Keratinocyte (primary cell): ENCODE data around the gene LYRM2. TPM values are rescaled to one million over a fixed set of nuclear protein-coding genes. Genes with fewer than 3 reads are reported as not detected.

Source experiments
- DNase-seq: peaks from one replicate; pipeline ENCODE4 v3.0.0-alpha.2; 2011; ENCODE audit warnings: low read depth, missing footprints, low spot score
- FAIRE-seq: peaks from 2 replicates; lab custom pipeline; 2011; peaks lifted over from hg19 to GRCh38; lab: Jason Lieb, UNC
- H2AFZ ChIP-seq: 2 replicates; pipeline ENCODE4 v1.6.0; 2012; ENCODE audit warnings: low read length, control low read depth, inconsistent platforms; ENCODE audit not compliant: control insufficient read depth
- H3K27ac ChIP-seq: 2 replicates; pipeline ENCODE4 v1.5.1; 2011; ENCODE audit warnings: low read length; ENCODE audit not compliant: control insufficient read depth, insufficient read depth
- H3K27me3 ChIP-seq: 3 replicates; pipeline ENCODE4 v1.6.0; 2011; ENCODE audit warnings: low read length; ENCODE audit not compliant: control insufficient read depth, insufficient read depth; ENCODE audit errors: extremely low read depth
- H3K36me3 ChIP-seq, 2 experiments: 2 replicates in 1 of 2; 3 replicates in 1 of 2; pipeline ENCODE4 v1.5.1; 2011; ENCODE audit warnings: low read length in 2 of 2, mild to moderate bottlenecking in 1 of 2; ENCODE audit not compliant: control insufficient read depth in 2 of 2, insufficient read depth in 2 of 2; ENCODE audit errors: extremely low read depth in 1 of 2
- H3K4me1 ChIP-seq: 3 replicates; pipeline ENCODE4 v1.5.1; 2011; ENCODE audit warnings: low read length; ENCODE audit not compliant: control insufficient read depth, insufficient read depth; ENCODE audit errors: extremely low read depth
- H3K4me2 ChIP-seq: 3 replicates; pipeline ENCODE4 v1.6.0; 2011; ENCODE audit warnings: low read depth, low read length; ENCODE audit not compliant: control insufficient read depth, insufficient read depth; ENCODE audit errors: extremely low read depth
- H3K4me3 ChIP-seq, 3 experiments: fragments of 200-600 bp in 1 of 3; sonication (generic) in 1 of 3; 2 replicates in 2 of 3; 3 replicates in 1 of 3; pipeline ENCODE4 v1.5.1; 2011 to 2016; ENCODE audit warnings: low read length in 3 of 3, mild to moderate bottlenecking in 3 of 3, control low read depth in 2 of 3, inconsistent platforms in 1 of 3, low read depth in 1 of 3, mixed read lengths in 1 of 3, mixed run types in 1 of 3, moderate library complexity in 1 of 3; ENCODE audit not compliant: control insufficient read depth in 2 of 3, insufficient read depth in 2 of 3; ENCODE audit errors: extremely low read depth in 1 of 3
- H3K79me2 ChIP-seq: 2 replicates; pipeline ENCODE4 v1.6.0; 2012; ENCODE audit warnings: low read length; ENCODE audit not compliant: control insufficient read depth, insufficient read depth
- H3K9ac ChIP-seq: 3 replicates; pipeline ENCODE4 v1.6.0; 2011; ENCODE audit warnings: low read length; ENCODE audit not compliant: control insufficient read depth, insufficient read depth; ENCODE audit errors: extremely low read depth
- H3K9me1 ChIP-seq: 3 replicates; pipeline ENCODE4 v1.6.0; 2011; ENCODE audit warnings: low read length; ENCODE audit not compliant: control insufficient read depth, insufficient read depth; ENCODE audit errors: extremely low read depth
- H3K9me3 ChIP-seq: 2 replicates; pipeline ENCODE4 v1.5.1; 2012; ENCODE audit warnings: low read depth, low read length; ENCODE audit not compliant: control insufficient read depth
- H4K20me1 ChIP-seq: 3 replicates; pipeline ENCODE4 v1.6.0; 2011; ENCODE audit warnings: low read length; ENCODE audit not compliant: control insufficient read depth, insufficient read depth; ENCODE audit errors: extremely low read depth
- EZH2 ChIP-seq: IDR thresholded peaks from one replicate; pipeline ENCODE4 v1.6.1; 2012; ENCODE audit warnings: inconsistent platforms, mild to moderate bottlenecking, low read length, moderate library complexity
- dilution Hi-C: fragments of 300-500 bp; cut with MboI; formaldehyde crosslinking; loops from one replicate; pipeline ENCODE4 v1.7.0; 2020; ENCODE audit warnings: low sequenced_read_pairs; ENCODE audit not compliant: extremely low pct_ligation_motif_present
- polyA plus RNA-seq, 5 experiments: library from polyadenylated mRNA; depleted of rRNA in 3 of 5; stranded (reverse) in 3 of 5; stranded (forward) in 1 of 5; unstranded in 1 of 5; fragments of >200 nt; gene quantifications; 1 replicate in 1 of 5; 2 replicates in 3 of 5; 3 replicates in 1 of 5; pipeline versions ENCODE4 v1.2.1 to v1.2.3, GENCODE V29; 2011 to 2012; ENCODE audit warnings: missing spikeins in 2 of 5, low read depth in 1 of 5, low replicate concordance in 1 of 5
- TF ChIP-seq, protein P1 (sequence below), 3 experiments: IDR thresholded peaks in 1 of 3; conservative IDR thresholded peaks in 1 of 3; optimal IDR thresholded peaks in 1 of 3; 2 replicates in 2 of 3; 3 replicates in 1 of 3; pipeline versions ENCODE3 to v1.5.1; 2011; ENCODE audit warnings: low read length in 3 of 3, mild to moderate bottlenecking in 3 of 3, moderate library complexity in 2 of 3, control low read depth in 1 of 3, inconsistent platforms in 1 of 3; ENCODE audit not compliant: insufficient read depth in 2 of 3; ENCODE audit errors: extremely low read depth in 1 of 3

LYRM2 gene
- polyA plus RNA-seq, 1 donor (not counting 4 experiments of a cell fraction or from before 2014, with no cell fraction given): 43.0 TPM

GRCh38 chr6:89596056-89596455 lies 42.5 kb downstream of the LYRM2 start:
- H4K20me1 ChIP-seq: no peaks in the 10 kb centered on the region
- H3K9ac ChIP-seq: no peak overlapping the region
- no peak overlapping the region for H3K4me3 ChIP-seq
- H2AFZ ChIP-seq: no peak overlapping the region
- no peak for TF ChIP-seq EZH2
- DNase-seq: no peak
- H3K4me1 ChIP-seq: no peaks in the 10 kb centered on the region
- FAIRE-seq: no peak
- H3K27ac ChIP-seq: no peak overlapping the region
- no peaks in the 10 kb centered on the region for H3K36me3 ChIP-seq
- H3K79me2 ChIP-seq: no peaks in the 10 kb centered on the region
- no peaks in the 10 kb centered on the region for H3K9me1 ChIP-seq
- H3K4me2 ChIP-seq: no peak overlapping the region
- no peaks in the 10 kb centered on the region for H3K27me3 ChIP-seq
- H3K9me3 ChIP-seq: no peaks in the 10 kb centered on the region
- dilution Hi-C loops: no loop called here

- Histone ChIP-seq H3K79me2 (no peaks in the 10 kb centered on the region), H3K4me3 (no peak overlapping the region), H3K9ac (no peak overlapping the region), H3K9me3 (no peaks in the 10 kb centered on the region), H2AFZ (no peak overlapping the region), H3K27ac (no peak overlapping the region), H3K27me3 (no peaks in the 10 kb centered on the region), H3K4me1 (no peaks in the 10 kb centered on the region), H3K9me1 (no peaks in the 10 kb centered on the region), H4K20me1 (no peaks in the 10 kb centered on the region), H3K36me3 (no peaks in the 10 kb centered on the region), H3K4me2 (no peak overlapping the region)
- TF ChIP-seq, protein P1, sequence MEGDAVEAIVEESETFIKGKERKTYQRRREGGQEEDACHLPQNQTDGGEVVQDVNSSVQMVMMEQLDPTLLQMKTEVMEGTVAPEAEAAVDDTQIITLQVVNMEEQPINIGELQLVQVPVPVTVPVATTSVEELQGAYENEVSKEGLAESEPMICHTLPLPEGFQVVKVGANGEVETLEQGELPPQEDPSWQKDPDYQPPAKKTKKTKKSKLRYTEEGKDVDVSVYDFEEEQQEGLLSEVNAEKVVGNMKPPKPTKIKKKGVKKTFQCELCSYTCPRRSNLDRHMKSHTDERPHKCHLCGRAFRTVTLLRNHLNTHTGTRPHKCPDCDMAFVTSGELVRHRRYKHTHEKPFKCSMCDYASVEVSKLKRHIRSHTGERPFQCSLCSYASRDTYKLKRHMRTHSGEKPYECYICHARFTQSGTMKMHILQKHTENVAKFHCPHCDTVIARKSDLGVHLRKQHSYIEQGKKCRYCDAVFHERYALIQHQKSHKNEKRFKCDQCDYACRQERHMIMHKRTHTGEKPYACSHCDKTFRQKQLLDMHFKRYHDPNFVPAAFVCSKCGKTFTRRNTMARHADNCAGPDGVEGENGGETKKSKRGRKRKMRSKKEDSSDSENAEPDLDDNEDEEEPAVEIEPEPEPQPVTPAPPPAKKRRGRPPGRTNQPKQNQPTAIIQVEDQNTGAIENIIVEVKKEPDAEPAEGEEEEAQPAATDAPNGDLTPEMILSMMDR (optimal IDR thresholded peaks at IDR 0.05 in 1 of 3, IDR thresholded peaks at IDR 0.05 in 1 of 3, conservative IDR thresholded peaks at IDR 0.05 in 1 of 3; ENCODE audit: extremely low read depth in 1 of 3, insufficient read depth in 2 of 3, low read length in 3 of 3): no peak
- no peak for FAIRE-seq
- dilution Hi-C loops: no loop called here
- no peak for DNase-seq
Measured at GRCh38 chr6:89591745-89592144, 46.8 kb downstream of the LYRM2 start.

GRCh38 chr6:89590133-89590532 lies 48.4 kb downstream of the LYRM2 start:
- no peaks in the 10 kb centered on the region for H3K36me3 ChIP-seq
- DNase-seq (no peak), FAIRE-seq (no peak)
- H2AFZ ChIP-seq: no peak overlapping the region
- H3K4me2 ChIP-seq: no peak overlapping the region
- no peaks in the 10 kb centered on the region for H3K9me1 ChIP-seq
- TF ChIP-seq, protein P1 (optimal IDR thresholded peaks at IDR 0.05 in 1 of 3, IDR thresholded peaks at IDR 0.05 in 1 of 3, conservative IDR thresholded peaks at IDR 0.05 in 1 of 3; ENCODE audit: extremely low read depth in 1 of 3, insufficient read depth in 2 of 3, low read length in 3 of 3): no peak
- no peak for TF ChIP-seq EZH2
- H3K9me3 ChIP-seq: no peaks in the 10 kb centered on the region
- no peak overlapping the region for H3K27ac ChIP-seq
- dilution Hi-C loops: no loop called here
- H3K27me3 ChIP-seq: no peaks in the 10 kb centered on the region
- no peaks in the 10 kb centered on the region for H3K4me1 ChIP-seq
- H4K20me1 ChIP-seq: no peaks in the 10 kb centered on the region
- H3K9ac ChIP-seq: no peak overlapping the region
- no peak overlapping the region for H3K4me3 ChIP-seq
- no peaks in the 10 kb centered on the region for H3K79me2 ChIP-seq
